ENCODE results near the gene NTHL1. TPM values are rescaled to one million over a fixed set of nuclear protein-coding genes. Genes with fewer than 3 reads are reported as not detected.

The NTHL1 gene
- total and polyA plus RNA-seq, 2 of the 8 experiments (the other 6 are each of a cell fraction or from before 2014, with no cell fraction given) = 70.9 to 150 TPM

DNA sequence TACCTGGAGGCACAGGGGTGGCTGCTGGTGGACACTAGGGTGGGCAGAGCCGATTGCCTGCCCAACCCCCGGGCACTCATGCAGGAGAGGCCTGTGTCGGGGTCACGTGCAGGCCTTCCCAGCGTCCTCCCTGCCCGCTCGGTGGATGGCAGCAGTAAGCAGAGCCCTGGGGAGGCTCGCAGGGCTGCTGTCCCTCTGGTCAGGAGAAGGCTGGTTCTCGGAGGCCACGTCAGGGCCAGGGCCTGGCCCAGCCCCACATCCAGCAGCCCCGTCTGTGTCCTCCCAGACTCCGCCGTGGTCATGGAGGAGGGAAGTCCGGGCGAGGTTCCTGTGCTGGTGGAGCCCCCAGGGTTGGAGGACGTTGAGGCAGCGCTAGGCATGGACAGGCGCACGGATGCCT, 35.8 kb upstream of the NTHL1 start:
- ChIA-PET POLR2A (ENCODE audit: partially characterized antibody) (interaction anchor here (1.0 to 8.8 kb wide), 4 partner anchors 7 to 80 kb away, joined by 3 to 50 read pairs (median 4); no protein-coding TSS in a partner anchor), CTCF (ENCODE audit: partially characterized antibody) (interaction anchor here (0.8 to 3.2 kb wide), 6 partner anchors 12 to 79 kb away, joined by 3 to 15 read pairs (median 4); no protein-coding TSS in a partner anchor)
- no peak for TF ChIP-seq EGR1 (IDR thresholded peaks at IDR 0.05; ENCODE audit: borderline replicate concordance, low read depth, low read length)
- TF ChIP-seq SIRT6 (IDR thresholded peaks at IDR 0.05; ENCODE audit: low read length) = no peak
- no peak for TF ChIP-seq BCL11A (IDR thresholded peaks at IDR 0.05; ENCODE audit: low read depth in 2 of 2, low read length in 2 of 2)
- TF ChIP-seq NANOG (IDR thresholded peaks at IDR 0.05; ENCODE audit: insufficient read depth, low read depth, low read length, poor library complexity, severe bottlenecking) = no peak
- TF ChIP-seq CTBP2 (IDR thresholded peaks at IDR 0.05; ENCODE audit: borderline replicate concordance, insufficient read depth, insufficient read length, low read length) = no peak
- no peak for TF ChIP-seq BRCA1 (IDR thresholded peaks at IDR 0.05; ENCODE audit: low read depth, low read length)
- TF ChIP-seq SP4 (IDR thresholded peaks at IDR 0.05; ENCODE audit: low read length) = no peak
- no peak for TF ChIP-seq HDAC2 (IDR thresholded peaks at IDR 0.05; ENCODE audit: borderline replicate concordance in 1 of 2, low read depth in 2 of 2, low read length in 2 of 2)
- no peak for TF ChIP-seq TEAD4 (IDR thresholded peaks at IDR 0.05; ENCODE audit: low read depth, low read length)
- TF ChIP-seq CHD1 (IDR thresholded peaks at IDR 0.05; ENCODE audit: low read depth, low read length) = no peak
- TF ChIP-seq CBX8 (IDR thresholded peaks at IDR 0.05; ENCODE audit: borderline replicate concordance, low read depth, low read length) = no peak
- TF ChIP-seq CEBPB (IDR thresholded peaks at IDR 0.05; ENCODE audit: low read depth, low read length) = no peak
- H3K79me2 ChIP-seq (ENCODE audit: control insufficient read depth in 1 of 2, insufficient read depth in 2 of 2, low read length in 2 of 2) = no peaks in the 10 kb centered on the region
- no peak overlapping the region for H2BK20ac ChIP-seq (ENCODE audit: low read length)
- H3K4ac ChIP-seq (replicated peaks; ENCODE audit: insufficient read length, low read depth, low read length) = no peak overlapping the region
- no peak overlapping the region for H4K91ac ChIP-seq (replicated peaks; ENCODE audit: insufficient read length, low read length)
- H3K27me3 ChIP-seq (replicated peaks in 1 of 4; ENCODE audit: control insufficient read depth in 3 of 4, extremely low read depth in 1 of 4, insufficient read depth in 3 of 4, low read length in 3 of 4) = no peaks in the 10 kb centered on the region
- H4K5ac ChIP-seq (ENCODE audit: insufficient read length, low read depth, low read length) = no peak overlapping the region
- no peak overlapping the region for H3K9ac ChIP-seq (replicated peaks in 1 of 4; ENCODE audit: extremely low read depth in 1 of 4, low read depth in 3 of 4, low read length in 3 of 4)
- H3K4me3 ChIP-seq (ENCODE audit: extremely low read depth in 1 of 4, insufficient read depth in 2 of 4, low read depth in 3 of 4, low read length in 4 of 4) = no peak overlapping the region
- no peaks in the 10 kb centered on the region for H3K4me1 ChIP-seq (replicated peaks in 1 of 4; ENCODE audit: control insufficient read depth in 3 of 4, insufficient read depth in 4 of 4, low read length in 3 of 4)
- H3K56ac ChIP-seq (replicated peaks; ENCODE audit: insufficient read length, low read depth, low read length) = no peak overlapping the region
- peaks cover 4 to 8% of the 10 kb centered on the region in 2 experiments for H4K20me1 ChIP-seq (replicated peaks in 1 of 2; ENCODE audit: control insufficient read depth in 1 of 2, insufficient read depth in 2 of 2, low read length in 2 of 2)
- no peak overlapping the region for H2BK15ac ChIP-seq (ENCODE audit: low read length)
- no peak overlapping the region for H3K23ac ChIP-seq (ENCODE audit: insufficient read length)
- no peak overlapping the region for H2BK5ac ChIP-seq (ENCODE audit: low read depth, low read length)
- FAIRE-seq (no peak), DNase-seq (ENCODE audit: low read depth in 1 of 2, low spot score in 2 of 2) (no peak)
- no peak overlapping the region for H2BK12ac ChIP-seq (ENCODE audit: low read depth, low read length)
- no peak overlapping the region for H3K27ac ChIP-seq (ENCODE audit: low read depth, low read length)
- H3K23me2 ChIP-seq (ENCODE audit: low read depth, low read length) = no peaks in the 10 kb centered on the region
- WGBS, 2 experiments (ENCODE audit: extremely low coverage in 1 of 2, insufficient coverage in 1 of 2, insufficient read length in 1 of 2, insufficient replicate concordance in 2 of 2, low coverage in 1 of 2, low lambda C conversion rate in 2 of 2, missing lambda C conversion rate in 1 of 2) = 96% methylated on average over 19 of the region's 19 CpGs; no CpG with 5 or more reads in 1 of the 2 experiments
- H2BK120ac ChIP-seq (replicated peaks; ENCODE audit: low read depth, low read length) = no peak overlapping the region
- H3K79me1 ChIP-seq (ENCODE audit: low read depth, low read length) = no peaks in the 10 kb centered on the region
- no peak overlapping the region for H2AFZ ChIP-seq (ENCODE audit: low read length)
- no peak overlapping the region for H2AK5ac ChIP-seq (ENCODE audit: low read depth, low read length)
- H3K9me3 ChIP-seq (ENCODE audit: insufficient read depth in 2 of 2, low read depth in 1 of 2, low read length in 1 of 2) = no peaks in the 10 kb centered on the region
- no peak overlapping the region for H4K8ac ChIP-seq (ENCODE audit: extremely low read depth, insufficient read depth, low read length)
- no peak overlapping the region for H3K14ac ChIP-seq (ENCODE audit: insufficient read length)
- peaks cover 0 to 36% (median 2%) of the 10 kb centered on the region in 4 experiments; a peak in 5 of 8 replicates for H3K36me3 ChIP-seq (ENCODE audit: control insufficient read depth in 2 of 4, insufficient read depth in 4 of 4, low read length in 3 of 4)
- H3K18ac ChIP-seq (ENCODE audit: extremely low read depth, low read length) = no peak overlapping the region
- no peak overlapping the region for H3K4me2 ChIP-seq (ENCODE audit: insufficient read depth in 1 of 2, low read depth in 2 of 2, low read length in 2 of 2)

All from H1 (cell line).